K562 (cell line): ENCODE measurements around the gene JUND. TPM values are rescaled to one million over a fixed set of nuclear protein-coding genes. Genes with fewer than 3 reads are reported as not detected.

ENCODE experiments used
- CEBPB ChIP-seq: fragments of 450-650 bp; IDR thresholded peaks from 2 replicates; pipeline ENCODE4 v1.6.1; 2016; ENCODE audit warnings: missing genetic modification characterization, missing compliant biosample characterization
- CEBPG ChIP-seq, 3 experiments: fragments of 200-800 bp in 1 of 3; sonication (Bioruptor generic) in 1 of 3; sonication (generic) in 1 of 3; formaldehyde crosslinking in 1 of 3; IDR thresholded peaks in 2 of 3; conservative IDR thresholded peaks in 1 of 3; 2 replicates each; pipeline versions ENCODE4 v1.6.1 to v1.8.0; 2016 to 2022; ENCODE audit warnings: missing compliant biosample characterization in 2 of 3, missing genetic modification characterization in 2 of 3, mild to moderate bottlenecking in 1 of 3, missing genetic modification reagents in 1 of 3
- COPS2 ChIP-seq: fragments of 450-650 bp; conservative IDR thresholded peaks from 2 replicates; pipeline ENCODE4 v1.6.1; 2016; ENCODE audit warnings: mild to moderate bottlenecking, moderate library complexity
- FOXA1 ChIP-seq: fragments of 450-650 bp; IDR thresholded peaks from 2 replicates; pipeline ENCODE4 v1.6.1; 2016; ENCODE audit warnings: mild to moderate bottlenecking, borderline replicate concordance
- HNRNPUL1 ChIP-seq: fragments of 200-400 bp; formaldehyde crosslinking; IDR thresholded peaks from 2 replicates; pipeline ENCODE4 v1.6.1; 2017; ENCODE audit warnings: low read length
- KAT7 ChIP-seq: sonication (generic); formaldehyde crosslinking; IDR thresholded peaks from 2 replicates; pipeline ENCODE4 v1.8.0; 2022; ENCODE audit warnings: missing genetic modification reagents, mild to moderate bottlenecking, borderline replicate concordance
- MTF1 ChIP-seq: fragments of 250-450 bp; sonication (Bioruptor Pico); IDR thresholded peaks from 2 replicates; pipeline ENCODE4 v1.9.0; 2021; ENCODE audit warnings: moderate library complexity, mild to moderate bottlenecking, inconsistent platforms, borderline replicate concordance
- NCOR1 ChIP-seq: fragments of 450-650 bp; IDR thresholded peaks from 2 replicates; pipeline ENCODE4 v1.6.1; 2016; ENCODE audit warnings: mild to moderate bottlenecking, moderate library complexity
- POLR2A ChIP-seq: fragments of 450-650 bp; conservative IDR thresholded peaks from 2 replicates; pipeline ENCODE4 v1.6.1; 2016
- SNIP1 ChIP-seq: fragments of 450-650 bp; IDR thresholded peaks from 2 replicates; pipeline ENCODE4 v1.7.1; 2017; ENCODE audit warnings: low read depth, mild to moderate bottlenecking
- TGIF2 ChIP-seq: sonication (generic); formaldehyde crosslinking; IDR thresholded peaks from 2 replicates; pipeline ENCODE4 v1.8.1; 2022; ENCODE audit warnings: mild to moderate bottlenecking, missing genetic modification reagents, moderate library complexity
- ZC3H4 ChIP-seq: sonication (generic); formaldehyde crosslinking; IDR thresholded peaks from 2 replicates; pipeline ENCODE4 v1.9.0; 2021; ENCODE audit warnings: missing genetic modification reagents, borderline replicate concordance
- ZC3H8 ChIP-seq: fragments of 450-650 bp; IDR thresholded peaks from 2 replicates; pipeline ENCODE4 v1.6.1; 2017
- ZNF140 ChIP-seq: fragments of 250-450 bp; sonication (Bioruptor Pico); IDR thresholded peaks from 2 replicates; pipeline ENCODE4 v1.8.0; 2021; ENCODE audit warnings: moderate library complexity, mild to moderate bottlenecking, inconsistent platforms
- ZNF431 ChIP-seq: sonication (generic); formaldehyde crosslinking; IDR thresholded peaks from 2 replicates; pipeline ENCODE4 v1.8.0; 2022; ENCODE audit warnings: mild to moderate bottlenecking, missing genetic modification reagents
- ZNF780A ChIP-seq: fragments of 250-450 bp; sonication (Bioruptor Pico); IDR thresholded peaks from 2 replicates; pipeline ENCODE4 v1.5.0; 2021; ENCODE audit warnings: mild to moderate bottlenecking
- ZNF79 ChIP-seq: fragments of 250-450 bp; sonication (Bioruptor Pico); IDR thresholded peaks from 2 replicates; pipeline ENCODE4 v1.4.0; 2020; ENCODE audit warnings: low read depth, mild to moderate bottlenecking, moderate library complexity
- ZZZ3 ChIP-seq: fragments of 450-650 bp; IDR thresholded peaks from 2 replicates; pipeline ENCODE4 v1.6.1; 2016; ENCODE audit warnings: antibody characterized with exemption, mild to moderate bottlenecking, moderate library complexity
- polyA plus RNA-seq, 8 experiments: library from polyadenylated mRNA; depleted of rRNA in 4 of 8; stranded (reverse) in 5 of 8; unstranded in 3 of 8; fragments of >200 nt; fragmentation: Nextera tagmentation in 2 of 8; fragmentation: Illumina TruSeq in 1 of 8; extraction: Ambion mirVana in 2 of 8; extraction: Trizol in 1 of 8; gene quantifications; 2 replicates each; pipeline versions ENCODE4 v1.2.1 to v1.2.3, GENCODE V29; 2011 to 2014; ENCODE audit warnings: inconsistent platforms in 1 of 8, missing spikeins in 1 of 8
- total RNA-seq, 7 experiments: library from RNA; depleted of rRNA in 6 of 7; stranded (reverse); fragments of >200 nt in 6 of 7; fragmentation: Illumina TruSeq in 2 of 7; extraction: Trizol in 2 of 7; gene quantifications; 2 replicates each; pipeline versions ENCODE4 v1.2.1 to v1.2.3, GENCODE V29; 2011 to 2021; ENCODE audit warnings: low replicate concordance in 1 of 7
- TF ChIP-seq, protein P1 (sequence below): fragments of 450-650 bp; IDR thresholded peaks from 2 replicates; pipeline ENCODE4 v1.6.1; 2016; ENCODE audit warnings: missing biosample characterization, missing genetic modification characterization
- TF ChIP-seq, protein P2 (sequence below): fragments of 250-450 bp; sonication (Bioruptor Pico); IDR thresholded peaks from 2 replicates; pipeline ENCODE4 v1.5.0; 2021
- TF ChIP-seq, protein P3 (sequence below): fragments of 450-650 bp; formaldehyde crosslinking; IDR thresholded peaks from 2 replicates; pipeline ENCODE4 v1.4.0; 2022; ENCODE audit warnings: mild to moderate bottlenecking, moderate library complexity
- TF ChIP-seq, protein P4 (sequence below), 3 experiments: IDR thresholded peaks in 2 of 3; conservative IDR thresholded peaks in 1 of 3; 2 replicates each; pipeline ENCODE4 v1.5.1; 2011 to 2012; ENCODE audit warnings: low read length in 3 of 3, mild to moderate bottlenecking in 3 of 3, control low read depth in 2 of 3, improper control_type of control experiment in 1 of 3, inconsistent platforms in 1 of 3, low read depth in 1 of 3, mixed read lengths in 1 of 3, moderate library complexity in 1 of 3; ENCODE audit not compliant: insufficient read depth in 2 of 3
- TF ChIP-seq, protein P5 (sequence below): IDR thresholded peaks from 2 replicates; pipeline ENCODE4 v1.6.1; 2011; ENCODE audit not compliant: insufficient read length; ENCODE audit errors: extremely low read depth

Gene JUND
- total and polyA plus RNA-seq, 9 of the 15 experiments (the other 6 are each of a cell fraction or from before 2014, with no cell fraction given): 6.4 to 286 (median 42.3) TPM

DNA sequence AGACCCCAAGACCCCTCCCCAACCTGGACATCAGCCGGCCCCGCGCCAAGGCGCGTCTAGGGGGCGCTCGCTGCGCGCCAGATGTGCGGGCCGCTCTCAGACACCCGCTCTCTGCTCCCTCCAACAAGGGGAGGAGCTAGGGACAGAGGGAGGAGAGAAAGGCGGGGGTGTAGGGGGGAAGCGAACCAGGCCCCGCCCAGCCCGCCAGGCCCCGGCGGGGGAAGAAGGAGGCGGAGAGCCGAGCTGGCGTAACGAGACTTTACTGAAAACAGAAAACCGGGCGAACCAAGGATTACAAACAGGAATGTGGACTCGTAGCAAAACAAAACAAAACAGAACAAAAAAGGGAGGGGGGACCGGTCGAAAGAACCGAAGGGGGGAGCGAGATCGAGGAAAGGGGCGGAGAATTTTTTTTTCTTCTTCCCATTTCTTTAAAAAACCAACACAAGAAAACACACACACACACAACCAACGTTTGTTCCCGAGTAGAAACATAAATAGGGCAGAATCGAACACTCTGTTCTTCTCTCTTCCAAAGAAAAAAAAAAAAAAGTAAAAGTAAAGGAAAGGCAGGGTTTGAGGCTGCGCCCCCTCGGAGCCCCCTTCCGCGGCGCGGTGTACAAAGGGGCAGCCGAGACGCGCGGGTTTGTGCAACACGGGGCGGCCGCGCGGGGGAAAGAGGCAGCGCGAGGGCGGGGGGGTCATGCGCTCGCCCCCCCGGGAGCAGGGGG lies 1.7 kb downstream of the JUND start (continued):
- TF ChIP-seq, protein P1, sequence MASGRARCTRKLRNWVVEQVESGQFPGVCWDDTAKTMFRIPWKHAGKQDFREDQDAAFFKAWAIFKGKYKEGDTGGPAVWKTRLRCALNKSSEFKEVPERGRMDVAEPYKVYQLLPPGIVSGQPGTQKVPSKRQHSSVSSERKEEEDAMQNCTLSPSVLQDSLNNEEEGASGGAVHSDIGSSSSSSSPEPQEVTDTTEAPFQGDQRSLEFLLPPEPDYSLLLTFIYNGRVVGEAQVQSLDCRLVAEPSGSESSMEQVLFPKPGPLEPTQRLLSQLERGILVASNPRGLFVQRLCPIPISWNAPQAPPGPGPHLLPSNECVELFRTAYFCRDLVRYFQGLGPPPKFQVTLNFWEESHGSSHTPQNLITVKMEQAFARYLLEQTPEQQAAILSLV (tag): no peak
- TF ChIP-seq POLR2A: peak; percentile 80
- no peak for TF ChIP-seq FOXA1
- no peak; the same call in 1 of the 2 replicates for TF ChIP-seq ZNF431
- 0 out of 2 replicates have a peak, but pooled peaks have one; percentile 40 for TF ChIP-seq ZC3H8
- TF ChIP-seq, protein P2, sequence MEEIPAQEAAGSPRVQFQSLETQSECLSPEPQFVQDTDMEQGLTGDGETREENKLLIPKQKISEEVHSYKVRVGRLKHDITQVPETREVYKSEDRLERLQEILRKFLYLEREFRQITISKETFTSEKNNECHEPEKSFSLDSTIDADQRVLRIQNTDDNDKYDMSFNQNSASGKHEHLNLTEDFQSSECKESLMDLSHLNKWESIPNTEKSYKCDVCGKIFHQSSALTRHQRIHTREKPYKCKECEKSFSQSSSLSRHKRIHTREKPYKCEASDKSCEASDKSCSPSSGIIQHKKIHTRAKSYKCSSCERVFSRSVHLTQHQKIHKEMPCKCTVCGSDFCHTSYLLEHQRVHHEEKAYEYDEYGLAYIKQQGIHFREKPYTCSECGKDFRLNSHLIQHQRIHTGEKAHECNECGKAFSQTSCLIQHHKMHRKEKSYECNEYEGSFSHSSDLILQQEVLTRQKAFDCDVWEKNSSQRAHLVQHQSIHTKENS (CRISPR knock-in tag): no peak
- TF ChIP-seq ZC3H4 (CRISPR knock-in tag): peak; percentile 80
- TF ChIP-seq SNIP1: peak; percentile 63; the same call in 1 of the 2 replicates
- no peak for TF ChIP-seq COPS2
- TF ChIP-seq, protein P3, sequence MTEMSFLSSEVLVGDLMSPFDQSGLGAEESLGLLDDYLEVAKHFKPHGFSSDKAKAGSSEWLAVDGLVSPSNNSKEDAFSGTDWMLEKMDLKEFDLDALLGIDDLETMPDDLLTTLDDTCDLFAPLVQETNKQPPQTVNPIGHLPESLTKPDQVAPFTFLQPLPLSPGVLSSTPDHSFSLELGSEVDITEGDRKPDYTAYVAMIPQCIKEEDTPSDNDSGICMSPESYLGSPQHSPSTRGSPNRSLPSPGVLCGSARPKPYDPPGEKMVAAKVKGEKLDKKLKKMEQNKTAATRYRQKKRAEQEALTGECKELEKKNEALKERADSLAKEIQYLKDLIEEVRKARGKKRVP: no peak
- 0 out of 2 replicates have a peak, but pooled peaks have one; percentile 38 for TF ChIP-seq KAT7 (CRISPR knock-in tag)
- no peak for TF ChIP-seq CEBPG (CRISPR knock-in tag; IDR thresholded peaks at IDR 0.05)
- no peak for TF ChIP-seq CEBPG (tag; conservative IDR thresholded peaks at IDR 0.05 in 1 of 2, IDR thresholded peaks at IDR 0.05 in 1 of 2)
- no peak for TF ChIP-seq ZNF140 (CRISPR knock-in tag)
- TF ChIP-seq, protein P4, sequence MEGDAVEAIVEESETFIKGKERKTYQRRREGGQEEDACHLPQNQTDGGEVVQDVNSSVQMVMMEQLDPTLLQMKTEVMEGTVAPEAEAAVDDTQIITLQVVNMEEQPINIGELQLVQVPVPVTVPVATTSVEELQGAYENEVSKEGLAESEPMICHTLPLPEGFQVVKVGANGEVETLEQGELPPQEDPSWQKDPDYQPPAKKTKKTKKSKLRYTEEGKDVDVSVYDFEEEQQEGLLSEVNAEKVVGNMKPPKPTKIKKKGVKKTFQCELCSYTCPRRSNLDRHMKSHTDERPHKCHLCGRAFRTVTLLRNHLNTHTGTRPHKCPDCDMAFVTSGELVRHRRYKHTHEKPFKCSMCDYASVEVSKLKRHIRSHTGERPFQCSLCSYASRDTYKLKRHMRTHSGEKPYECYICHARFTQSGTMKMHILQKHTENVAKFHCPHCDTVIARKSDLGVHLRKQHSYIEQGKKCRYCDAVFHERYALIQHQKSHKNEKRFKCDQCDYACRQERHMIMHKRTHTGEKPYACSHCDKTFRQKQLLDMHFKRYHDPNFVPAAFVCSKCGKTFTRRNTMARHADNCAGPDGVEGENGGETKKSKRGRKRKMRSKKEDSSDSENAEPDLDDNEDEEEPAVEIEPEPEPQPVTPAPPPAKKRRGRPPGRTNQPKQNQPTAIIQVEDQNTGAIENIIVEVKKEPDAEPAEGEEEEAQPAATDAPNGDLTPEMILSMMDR (IDR thresholded peaks at IDR 0.05 in 2 of 3, conservative IDR thresholded peaks at IDR 0.05 in 1 of 3; ENCODE audit: insufficient read depth in 2 of 3, low read depth in 1 of 3, low read length in 3 of 3): peak; percentile 91 to 96 (median 95)
- TF ChIP-seq TGIF2 (CRISPR knock-in tag): no peak
- no peak for TF ChIP-seq ZZZ3
- TF ChIP-seq MTF1 (CRISPR knock-in tag): no peak
- TF ChIP-seq CEBPB (tag): no peak
- no peak for TF ChIP-seq ZNF780A (CRISPR knock-in tag)
- no peak; the same call in 1 of the 2 replicates for TF ChIP-seq HNRNPUL1
- TF ChIP-seq NCOR1: peak; percentile 55
- TF ChIP-seq, protein P5, sequence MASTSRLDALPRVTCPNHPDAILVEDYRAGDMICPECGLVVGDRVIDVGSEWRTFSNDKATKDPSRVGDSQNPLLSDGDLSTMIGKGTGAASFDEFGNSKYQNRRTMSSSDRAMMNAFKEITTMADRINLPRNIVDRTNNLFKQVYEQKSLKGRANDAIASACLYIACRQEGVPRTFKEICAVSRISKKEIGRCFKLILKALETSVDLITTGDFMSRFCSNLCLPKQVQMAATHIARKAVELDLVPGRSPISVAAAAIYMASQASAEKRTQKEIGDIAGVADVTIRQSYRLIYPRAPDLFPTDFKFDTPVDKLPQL: no peak
- TF ChIP-seq ZNF79 (CRISPR knock-in tag): no peak
